ENCODE measurements around the gene C11orf42. TPM values are rescaled to one million over a fixed set of nuclear protein-coding genes. Genes with fewer than 3 reads are reported as not detected.

Gene C11orf42
- total RNA-seq, 1 experiment from 2014 or later: not detected

GRCh38 chr11:6200975-6201374 is 4.4 kb upstream of the C11orf42 start:
- DNase-seq (ENCODE audit: low spot score): peak; percentile 30
- H3K27ac ChIP-seq (ENCODE audit: low read depth, low read length, poor library complexity, severe bottlenecking): no peak overlapping the region
- BruUV-seq (replicated peaks): no TSS peak
- intact Hi-C loops (cut with micrococcal nuclease; ENCODE audit: unreplicated experiment): no loop called here
- ChIA-PET POLR2A (ENCODE audit: low non-redundant PET) (no interaction called here), CTCF (no interaction called here)
- peaks cover 7% of the 10 kb centered on the region for H3K4me1 ChIP-seq (ENCODE audit: insufficient read depth, low read length, poor library complexity, severe bottlenecking)
- TF ChIP-seq CTCF (conservative IDR thresholded peaks at IDR 0.05; ENCODE audit: low read depth, low read length) (no peak), EZH2 (IDR thresholded peaks at IDR 0.05; ENCODE audit: borderline replicate concordance, low read depth, low read length, poor library complexity, severe bottlenecking) (no peak)
- H3K4me3 ChIP-seq (ENCODE audit: low read depth, low read length, poor library complexity, severe bottlenecking): no peak overlapping the region
- no peaks in the 10 kb centered on the region for H3K9me3 ChIP-seq (ENCODE audit: low read depth, low read length, poor library complexity, severe bottlenecking)
- H3K27me3 ChIP-seq (replicated peaks; ENCODE audit: insufficient read depth, low read depth, low read length, poor library complexity): no peaks in the 10 kb centered on the region
- H3K36me3 ChIP-seq (ENCODE audit: insufficient read depth, low read length, poor library complexity, severe bottlenecking): no peaks in the 10 kb centered on the region

GRCh38 chr11:6201481-6201880 is 3.9 kb upstream of the C11orf42 start:
- Histone ChIP-seq H3K27me3 (replicated peaks; ENCODE audit: insufficient read depth, low read depth, low read length, poor library complexity) (no peaks in the 10 kb centered on the region), H3K4me1 (ENCODE audit: insufficient read depth, low read length, poor library complexity, severe bottlenecking) (peaks cover 7% of the 10 kb centered on the region), H3K36me3 (ENCODE audit: insufficient read depth, low read length, poor library complexity, severe bottlenecking) (no peaks in the 10 kb centered on the region), H3K9me3 (ENCODE audit: low read depth, low read length, poor library complexity, severe bottlenecking) (no peaks in the 10 kb centered on the region), H3K4me3 (ENCODE audit: low read depth, low read length, poor library complexity, severe bottlenecking) (no peak overlapping the region), H3K27ac (ENCODE audit: low read depth, low read length, poor library complexity, severe bottlenecking) (no peak overlapping the region)
- DNase-seq (ENCODE audit: low spot score): no peak
- POLR2A ChIA-PET (ENCODE audit: low non-redundant PET): no interaction called here
- CTCF ChIA-PET: no interaction called here
- TF ChIP-seq CTCF (conservative IDR thresholded peaks at IDR 0.05; ENCODE audit: low read depth, low read length) (no peak), EZH2 (IDR thresholded peaks at IDR 0.05; ENCODE audit: borderline replicate concordance, low read depth, low read length, poor library complexity, severe bottlenecking) (no peak)
- no TSS peak for BruUV-seq (replicated peaks)
- intact Hi-C loops (cut with micrococcal nuclease; ENCODE audit: unreplicated experiment): no loop called here

- Histone ChIP-seq H3K36me3 (ENCODE audit: insufficient read depth, low read length, poor library complexity, severe bottlenecking) (peaks cover 3% of the 10 kb centered on the region), H3K27ac (ENCODE audit: low read depth, low read length, poor library complexity, severe bottlenecking) (no peak overlapping the region), H3K4me1 (ENCODE audit: insufficient read depth, low read length, poor library complexity, severe bottlenecking) (peaks cover 7% of the 10 kb centered on the region), H3K9me3 (ENCODE audit: low read depth, low read length, poor library complexity, severe bottlenecking) (no peaks in the 10 kb centered on the region), H3K27me3 (replicated peaks; ENCODE audit: insufficient read depth, low read depth, low read length, poor library complexity) (no peaks in the 10 kb centered on the region), H3K4me3 (ENCODE audit: low read depth, low read length, poor library complexity, severe bottlenecking) (no peak overlapping the region)
- DNase-seq (ENCODE audit: low spot score): no peak
- intact Hi-C loops (cut with micrococcal nuclease; ENCODE audit: unreplicated experiment): no loop called here
- BruUV-seq (replicated peaks): no TSS peak
- POLR2A ChIA-PET (ENCODE audit: low non-redundant PET): no interaction called here
- CTCF ChIA-PET: no interaction called here
- no peak for TF ChIP-seq CTCF (conservative IDR thresholded peaks at IDR 0.05; ENCODE audit: low read depth, low read length)
- TF ChIP-seq EZH2 (IDR thresholded peaks at IDR 0.05; ENCODE audit: borderline replicate concordance, low read depth, low read length, poor library complexity, severe bottlenecking): no peak
These were observed 3.3 kb upstream of the C11orf42 start for GRCh38 chr11:6202041-6202440.
